Pancreas (tissue), 10 donors: ENCODE results near the gene RIPOR3. TPM values are rescaled to one million over a fixed set of nuclear protein-coding genes. Genes with fewer than 3 reads are reported as not detected.

Experiments used
- ATAC-seq, 4 donors: fragments of 200-7000 bp; cut with Tn5 transposase; one replicate each; pipeline versions ENCODE4 v1.8.0 to v1.9.1; 2020; ENCODE audit warnings: mild to moderate bottlenecking in 4 of 4, moderate library complexity in 4 of 4
- DNase-seq, 6 donors: peaks; one replicate each; pipeline ENCODE4 v3.0.0-alpha.2; 2020
- FAIRE-seq: peaks from 2 replicates; lab custom pipeline; 2012; peaks lifted over from hg19 to GRCh38; lab: Jason Lieb, UNC
- H3K27ac ChIP-seq, 4 donors: fragments of 200-600 bp; sonication (generic); 1 replicate in 3 of 4; 2 replicates in 1 of 4; pipeline versions ENCODE4 v1.5.0 to v1.8.0; 2020
- H3K27me3 ChIP-seq, 4 donors: fragments of 200-600 bp; one replicate each; pipeline ENCODE4 v1.8.0; 2021
- H3K36me3 ChIP-seq, 3 donors: fragments of 200-600 bp; sonication (generic) in 1 of 3; one replicate each; pipeline versions ENCODE4 v1.5.0 to v1.8.0; 2020 to 2021
- H3K4me1 ChIP-seq, 3 donors: fragments of 200-600 bp; one replicate each; pipeline ENCODE4 v1.8.0; 2021
- H3K4me3 ChIP-seq, 4 donors: fragments of 200-600 bp; sonication (generic) in 2 of 4; one replicate each; pipeline versions ENCODE4 v1.5.0 to v1.8.0; 2020 to 2021
- H3K9me3 ChIP-seq, 4 donors: fragments of 200-600 bp; one replicate each; pipeline ENCODE4 v1.8.0; 2021
- CTCF ChIP-seq, 4 donors: fragments of 200-600 bp; sonication (generic) in 3 of 4; IDR thresholded peaks; one replicate each; pipeline versions ENCODE4 v1.5.0 to v1.8.0; 2021; ENCODE audit warnings: antibody characterized with exemption in 4 of 4
- WGBS, 2 donors: extraction: QIAGEN DNeasy Blood & Tissue Kit; methylation state at CpG; one replicate each; pipeline ENCODE4 v1.1.7; 2013; 5-methylcytosine and 5-hydroxymethylcytosine counted together
- intact Hi-C, 3 donors: fragments of 100-400 bp; cut with DNase I; formaldehyde crosslinking; loops; one replicate each; pipeline versions ENCODE4 v1.11.1 to v1.14.2; 2022
- polyA plus RNA-seq, 2 donors: library from polyadenylated mRNA; stranded (reverse); fragments of 200-250 nt; gene quantifications; one replicate each; pipeline ENCODE4 v1.2.3, GENCODE V29; 2013
- total RNA-seq, 6 donors: library from RNA; stranded (reverse); fragmentation: NEBNext Ultra II Directional in 4 of 6; extraction: Animal tissue kit (Norgen Biotek cat#: 25700) in 4 of 6; gene quantifications; one replicate each; pipeline versions ENCODE4 v1.2.1 to v1.2.4, GENCODE V29; 2021 to 2023
- donor health status: healthy with polysubstance abuse.
- donor health status: DM: no; HTN: no; CAD: no; lungs with moderate emphysema.
- donor health status: DM: no; HTN: no; CAD: no.
- donor health status: control.
- donor health status: control.
- donor health status: Bipolar disorder and iron deficiency.
- donor health status: DM: yes; HTN: yes; CAD: no.
- donor health status: DM: no; HTN: no; CAD: no.
- donor health status: DM: no; HTN: no; CAD: no.
- donor health status: DM: yes; HTN: yes; CAD: no.

RIPOR3 gene
- total and polyA plus RNA-seq, 8 donors, result 0.67 to 11.3 (median 2.1) TPM

- intact Hi-C loops, result no loop called here
- no peak for ATAC-seq
- no peak overlapping the region for H3K27ac ChIP-seq
- no peak for DNase-seq
- H3K36me3 ChIP-seq, result no peaks in the 10 kb centered on the region
- H3K4me1 ChIP-seq, result peaks cover 9 to 13% (median 11%) of the 10 kb centered on the region in 3 donors
- WGBS, 2 donors, result 89 to 90% methylated on average over 2 of the region's 2 CpGs
- H3K4me3 ChIP-seq, result no peak overlapping the region
- H3K27me3 ChIP-seq, result no peaks in the 10 kb centered on the region
- FAIRE-seq, result no peak
- no peak for TF ChIP-seq CTCF (IDR thresholded peaks at IDR 0.05)
- no peaks in the 10 kb centered on the region for H3K9me3 ChIP-seq
These were observed 1.2 kb upstream of the RIPOR3 start for GRCh38 chr20:50692552-50692933.

GRCh38 chr20:50691573-50692551 lies 520 bp upstream of the RIPOR3 start:
- Histone ChIP-seq H3K27me3 (no peaks in the 10 kb centered on the region), H3K4me1 (peaks cover 9 to 13% (median 11%) of the 10 kb centered on the region in 3 donors), H3K4me3 (peak overlapping the region in 2 of 4 donors; percentile 23 to 26), H3K9me3 (no peaks in the 10 kb centered on the region), H3K36me3 (no peaks in the 10 kb centered on the region), H3K27ac (peak overlapping the region in 1 of 4 donors; percentile 3)
- no peak for FAIRE-seq
- no peak for DNase-seq
- WGBS, 2 donors, result 60 to 63% methylated on average over 23 of the region's 23 CpGs
- no peak for TF ChIP-seq CTCF (IDR thresholded peaks at IDR 0.05)
- peak in 3 of 4 donors; percentile 7 to 18 (median 9) for ATAC-seq
- intact Hi-C loops, result no loop called here

GRCh38 chr20:50689864-50690649 lies 1.3 kb downstream of the RIPOR3 start:
- intact Hi-C loops, result no loop called here
- ATAC-seq (peak; percentile 74 to 89 (median 84)), DNase-seq (peak in 5 of 6 donors; percentile 44 to 89 (median 70)), FAIRE-seq (no peak)
- TF ChIP-seq CTCF (IDR thresholded peaks at IDR 0.05), result no peak
- Histone ChIP-seq H3K36me3 (no peaks in the 10 kb centered on the region), H3K27me3 (no peaks in the 10 kb centered on the region), H3K27ac (peak overlapping the region in 2 of 4 donors; percentile 53 to 62), H3K9me3 (no peaks in the 10 kb centered on the region), H3K4me3 (peak overlapping the region in 1 of 4 donors; percentile 26), H3K4me1 (peaks cover 9 to 13% (median 11%) of the 10 kb centered on the region in 3 donors)
- 6 to 13% methylated on average over 10 of the region's 10 CpGs for WGBS, 2 donors

GRCh38 chr20:50688256-50688975 lies 2.9 kb downstream of the RIPOR3 start:
- H3K27me3 ChIP-seq, result no peaks in the 10 kb centered on the region
- H3K4me3 ChIP-seq, result no peak overlapping the region
- no peak for TF ChIP-seq CTCF (IDR thresholded peaks at IDR 0.05)
- 90 to 91% methylated on average over 8 of the region's 8 CpGs for WGBS, 2 donors
- no peak for DNase-seq
- H3K9me3 ChIP-seq, result no peaks in the 10 kb centered on the region
- intact Hi-C loops, result no loop called here
- no peak for ATAC-seq
- no peaks in the 10 kb centered on the region for H3K36me3 ChIP-seq
- FAIRE-seq, result no peak
- H3K4me1 ChIP-seq, result peaks cover 9 to 13% (median 11%) of the 10 kb centered on the region in 3 donors
- H3K27ac ChIP-seq, result no peak overlapping the region
